NCI-H1105 treated with DMSO at 0.1 percent for 48 hours (cell line): ENCODE data around the gene ZBED1.
"Not testable (repeated sequence)": the region's sequence is repeated elsewhere in the genome, so short reads cannot be mapped to it uniquely, and the experiment has no call there.

Experiments used
- DNase-seq: peaks from one replicate; lab custom pipeline; 2025; lab: John Stamatoyannopoulos, UW

Gene ZBED1

DNA sequence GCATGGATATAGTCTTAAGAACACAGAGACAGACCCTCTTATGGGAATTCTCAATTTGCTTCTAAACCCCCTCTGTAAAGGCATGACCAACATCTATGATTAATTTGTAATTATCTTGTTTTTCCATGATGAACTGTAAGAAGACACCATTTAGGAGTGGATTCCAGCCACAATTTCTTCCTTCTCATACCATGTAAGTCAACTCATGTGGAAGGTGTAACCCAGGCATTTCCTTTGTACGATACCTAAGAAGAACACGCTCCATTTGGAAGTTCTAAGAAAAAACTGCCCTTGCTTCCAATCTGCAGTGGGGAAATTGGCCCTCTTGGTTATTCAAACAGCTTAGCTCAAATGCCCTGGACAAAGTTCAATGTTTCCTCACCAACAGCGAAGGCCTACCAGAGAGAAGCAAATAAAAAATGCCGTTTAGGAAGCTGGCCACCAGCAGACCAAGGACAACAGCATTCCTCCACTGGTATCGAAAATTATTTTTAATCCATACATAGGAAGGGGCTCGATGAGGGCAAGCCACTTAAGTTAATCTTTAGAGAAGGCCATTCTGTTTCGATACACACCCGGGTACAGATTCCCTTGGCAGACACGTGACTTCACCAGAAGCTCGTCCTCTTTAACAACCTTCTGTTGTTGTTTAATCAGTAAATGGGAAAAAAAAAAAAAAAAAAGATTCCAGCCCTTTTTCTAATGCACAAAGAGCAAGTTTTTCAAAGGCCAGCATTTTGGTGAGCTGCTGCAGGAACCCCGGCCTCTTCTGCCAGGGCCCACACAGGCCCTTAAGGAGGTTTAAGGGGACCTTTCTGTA, 2.6 kb downstream of the ZBED1 start:
- no peak for DNase-seq

DNA sequence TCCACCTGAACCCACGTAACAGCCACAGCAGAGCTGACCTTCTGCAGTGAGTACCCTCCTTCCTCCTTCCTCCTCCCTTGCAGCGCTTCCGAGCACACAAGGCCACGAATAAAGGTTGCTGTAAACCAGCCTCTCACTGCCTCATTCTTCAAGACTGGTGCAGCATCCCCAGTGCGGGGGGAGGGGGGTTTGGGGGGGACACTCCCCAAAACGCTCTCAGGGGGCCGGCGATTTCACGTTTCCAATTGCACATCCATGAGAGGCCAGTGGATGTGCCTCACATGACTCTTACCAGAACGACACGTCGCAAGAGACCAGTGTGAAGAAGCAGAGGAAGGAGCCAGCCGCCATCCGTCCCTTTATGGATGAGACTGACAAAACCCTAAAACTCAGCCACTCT, 5.2 kb downstream of the ZBED1 start:
- DNase-seq, result no peak

DNA sequence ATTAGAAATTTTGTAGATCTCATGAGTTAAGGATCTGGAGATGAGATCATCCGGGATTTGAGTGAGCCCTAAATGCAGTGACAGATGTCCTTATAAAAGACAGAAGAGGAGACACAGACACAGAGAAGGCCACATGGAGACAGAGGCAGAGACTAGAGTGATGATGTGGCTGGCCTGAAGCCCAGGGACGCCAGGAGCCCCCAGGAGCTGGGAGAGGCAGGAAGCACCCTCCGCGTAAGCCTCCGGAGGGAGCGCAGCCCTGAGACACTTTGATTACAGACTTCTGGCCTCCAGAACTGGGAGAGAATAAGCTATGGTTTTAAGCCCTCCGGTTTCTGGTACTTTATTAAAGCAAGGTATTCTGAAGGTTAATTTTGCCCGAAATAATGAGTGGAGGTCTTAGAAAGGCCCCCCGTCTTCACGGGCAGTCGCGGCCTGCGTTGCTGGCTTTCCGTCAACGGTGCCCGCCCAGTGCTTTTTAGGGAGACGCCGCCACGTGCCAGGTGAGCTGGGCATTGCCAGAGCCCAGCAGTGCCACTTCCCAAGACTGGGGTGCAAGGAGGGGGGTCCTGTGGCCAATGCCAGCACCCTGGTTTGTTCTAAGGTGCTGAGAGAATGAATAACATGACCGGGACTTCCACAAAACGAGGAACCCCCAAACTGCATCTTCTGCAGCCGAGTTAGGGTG, 8.1 kb downstream of the ZBED1 start:
- DNase-seq, result no peak

DNA sequence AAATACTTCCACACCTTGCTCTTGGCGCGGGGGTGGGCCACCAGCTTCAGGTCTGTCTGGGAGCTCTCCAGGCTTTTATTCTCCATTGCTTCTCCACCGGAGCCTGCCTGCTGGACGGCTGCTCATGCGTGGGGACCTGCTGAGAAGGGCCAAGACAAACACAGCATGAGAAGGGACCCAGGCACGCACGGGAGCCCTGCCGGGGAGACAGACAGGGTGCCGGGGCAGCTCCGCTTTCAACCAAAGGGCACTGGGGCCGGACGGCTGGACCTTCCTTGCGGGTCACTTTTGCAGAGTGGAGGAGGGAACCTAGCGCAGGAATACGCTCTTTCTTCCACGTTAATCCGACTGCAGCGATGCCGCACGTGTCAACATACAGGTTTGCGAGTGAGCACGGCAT, 10.1 kb downstream of the ZBED1 start:
- no peak for DNase-seq

DNA sequence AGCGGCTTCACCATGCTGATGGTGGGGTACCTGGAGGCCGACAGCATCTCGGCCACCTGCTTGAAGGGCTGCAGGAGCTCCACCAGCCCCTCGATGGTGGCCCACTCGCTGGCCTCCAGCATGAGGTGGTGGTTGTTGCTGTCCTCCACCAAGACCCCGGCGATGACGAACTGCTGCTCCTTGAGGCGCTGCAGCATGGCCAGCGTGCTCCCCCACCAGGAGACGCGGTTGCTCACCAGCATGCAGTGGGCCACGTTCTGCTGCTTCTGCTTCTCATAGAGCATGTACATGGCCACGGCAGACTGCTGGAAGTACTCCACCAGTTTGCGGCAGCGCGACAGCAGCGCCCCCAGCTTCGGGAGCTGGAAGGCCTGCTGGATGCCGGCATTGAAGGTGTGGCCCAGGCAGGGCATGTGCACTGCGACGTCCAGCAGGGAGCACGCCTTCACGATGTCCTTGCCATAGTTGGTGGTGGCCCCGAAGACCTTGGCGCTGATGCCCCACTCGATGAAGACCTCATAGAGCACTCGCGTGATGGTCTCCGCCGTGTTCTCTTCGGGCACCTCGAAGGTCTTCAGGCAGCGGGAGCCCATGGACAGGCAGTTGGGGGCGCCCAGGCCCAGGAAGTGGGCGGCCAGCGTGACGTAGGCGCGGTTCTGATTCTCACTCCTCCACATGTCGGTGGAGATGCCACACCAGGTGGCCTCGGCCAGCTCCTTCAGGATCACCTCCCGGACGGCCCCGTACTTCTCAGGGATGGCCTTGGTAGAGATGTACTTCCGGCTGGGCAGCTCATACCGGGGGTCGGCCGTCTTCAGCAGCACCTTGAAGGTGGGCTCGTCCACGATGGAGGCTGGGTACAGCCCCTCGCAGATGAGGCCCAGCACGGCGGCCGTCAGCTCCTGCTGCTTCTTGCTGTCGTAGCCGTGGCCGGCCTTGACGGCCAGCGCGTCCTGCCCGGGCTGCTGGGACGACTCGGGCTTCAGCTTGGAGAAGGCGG, 11.0 kb downstream of the ZBED1 start:
- DNase-seq, result no peak

DNA sequence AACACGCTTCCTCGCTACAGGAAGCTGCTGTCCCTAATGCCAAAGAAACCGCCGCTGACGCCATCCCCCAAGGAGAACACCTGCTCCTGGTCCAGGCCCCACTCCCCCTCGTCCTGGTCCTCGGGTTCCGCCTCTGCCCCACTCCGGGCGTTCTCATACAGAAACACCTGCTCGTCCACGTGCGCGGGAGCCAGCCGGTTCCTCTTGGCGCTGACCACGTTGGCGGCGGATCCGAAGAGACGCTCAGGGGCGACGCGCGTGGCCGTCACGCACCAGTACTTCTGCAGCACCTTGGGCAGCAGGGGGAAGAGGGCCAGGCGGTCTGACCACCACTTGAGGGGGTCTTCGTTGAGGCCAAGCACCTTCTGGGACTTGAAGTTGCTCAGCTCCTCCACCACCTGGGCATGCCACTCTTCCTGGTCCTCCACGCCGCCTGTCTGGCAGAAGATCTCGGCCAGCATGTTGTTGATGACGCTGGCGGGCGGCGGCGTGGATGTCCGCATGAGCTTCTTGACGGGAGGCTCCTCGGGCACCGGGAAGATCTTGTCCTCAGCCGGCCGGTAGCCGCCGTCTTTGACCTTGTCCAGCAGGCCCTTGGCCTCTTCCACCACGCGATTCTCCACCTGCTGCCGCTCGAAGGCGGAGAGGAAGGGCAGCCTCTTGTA, 12.0 kb downstream of the ZBED1 start:
- no peak for DNase-seq

DNA sequence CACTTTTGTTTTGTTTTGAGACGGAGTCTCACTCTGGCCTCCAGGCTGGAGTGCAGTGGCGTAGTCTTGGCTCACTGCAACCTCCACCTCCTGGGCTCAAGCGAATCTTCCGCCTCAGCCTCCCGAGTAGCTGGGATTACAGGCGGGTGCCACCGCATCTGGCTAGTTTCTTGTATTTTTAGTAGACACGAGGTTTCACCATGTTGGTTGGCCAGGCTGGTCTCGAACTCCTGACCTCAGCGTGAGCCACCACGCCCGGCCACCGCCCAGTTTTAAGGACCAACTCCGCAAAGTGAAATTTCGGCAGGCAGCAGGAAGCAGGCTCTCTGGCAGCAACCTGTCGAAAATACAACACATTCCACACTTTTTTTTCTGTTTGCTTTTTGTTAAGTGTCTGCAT, 13.4 kb downstream of the ZBED1 start:
- no peak for DNase-seq

DNA sequence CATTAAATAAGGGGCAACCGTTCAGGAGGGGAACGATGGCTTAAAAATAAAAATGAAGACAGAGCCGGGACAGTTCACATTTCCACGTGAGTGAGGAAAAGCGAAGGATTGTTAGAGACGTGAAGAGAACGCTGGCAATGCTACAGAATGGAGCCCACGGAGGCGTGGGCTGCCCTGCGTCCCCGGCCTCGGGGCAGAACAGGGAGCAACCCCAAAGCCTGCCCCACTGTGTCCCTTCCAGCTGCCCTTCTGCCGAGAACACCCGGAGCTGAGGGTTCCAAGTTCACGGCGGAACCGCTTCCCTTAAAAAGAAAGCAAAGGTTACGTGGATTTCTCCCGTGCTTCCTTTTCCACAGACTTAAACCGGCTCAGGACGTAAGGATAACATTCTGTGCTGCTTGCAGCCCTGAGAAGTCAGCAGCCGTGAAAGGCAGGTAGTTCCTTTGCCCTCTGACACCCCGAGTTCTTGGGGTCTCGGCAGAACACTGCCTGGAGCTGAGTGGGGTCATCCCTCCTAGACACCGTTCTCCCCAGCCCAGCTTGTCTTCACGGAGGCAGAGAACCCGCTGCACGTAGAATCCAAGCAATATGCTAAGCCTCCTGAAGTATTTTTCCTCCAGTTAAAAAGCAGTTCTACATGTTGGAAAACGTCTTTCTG, 14.2 kb downstream of the ZBED1 start:
- DNase-seq, result no peak

DNA sequence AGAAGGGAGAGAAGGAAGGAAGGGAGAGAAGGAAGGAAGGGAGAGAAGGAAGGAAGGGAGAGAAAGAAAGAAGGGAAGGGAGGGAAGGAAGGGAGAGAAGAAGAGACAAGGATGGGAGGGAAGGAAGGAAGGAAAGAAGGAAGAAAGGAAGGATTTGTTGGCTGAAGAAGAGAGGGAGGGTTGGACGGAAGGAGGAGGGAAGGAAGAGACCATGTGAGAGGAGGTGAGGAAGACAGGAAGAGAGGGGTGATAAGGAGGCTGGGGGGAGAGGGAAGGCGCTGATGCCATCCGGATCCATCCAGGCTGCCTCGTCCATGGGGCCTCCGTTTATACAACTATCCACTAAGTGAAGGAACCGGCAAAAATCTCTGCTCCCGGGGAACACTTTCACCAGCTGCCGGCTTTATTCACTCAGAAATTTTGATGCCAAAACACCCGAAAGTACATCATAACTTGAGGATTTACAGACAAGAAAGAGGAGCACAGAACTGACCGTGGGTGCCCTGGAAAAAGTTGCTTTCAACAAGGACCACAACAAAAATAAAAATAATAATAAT, 14.9 kb downstream of the ZBED1 start:
- no peak for DNase-seq

DNA sequence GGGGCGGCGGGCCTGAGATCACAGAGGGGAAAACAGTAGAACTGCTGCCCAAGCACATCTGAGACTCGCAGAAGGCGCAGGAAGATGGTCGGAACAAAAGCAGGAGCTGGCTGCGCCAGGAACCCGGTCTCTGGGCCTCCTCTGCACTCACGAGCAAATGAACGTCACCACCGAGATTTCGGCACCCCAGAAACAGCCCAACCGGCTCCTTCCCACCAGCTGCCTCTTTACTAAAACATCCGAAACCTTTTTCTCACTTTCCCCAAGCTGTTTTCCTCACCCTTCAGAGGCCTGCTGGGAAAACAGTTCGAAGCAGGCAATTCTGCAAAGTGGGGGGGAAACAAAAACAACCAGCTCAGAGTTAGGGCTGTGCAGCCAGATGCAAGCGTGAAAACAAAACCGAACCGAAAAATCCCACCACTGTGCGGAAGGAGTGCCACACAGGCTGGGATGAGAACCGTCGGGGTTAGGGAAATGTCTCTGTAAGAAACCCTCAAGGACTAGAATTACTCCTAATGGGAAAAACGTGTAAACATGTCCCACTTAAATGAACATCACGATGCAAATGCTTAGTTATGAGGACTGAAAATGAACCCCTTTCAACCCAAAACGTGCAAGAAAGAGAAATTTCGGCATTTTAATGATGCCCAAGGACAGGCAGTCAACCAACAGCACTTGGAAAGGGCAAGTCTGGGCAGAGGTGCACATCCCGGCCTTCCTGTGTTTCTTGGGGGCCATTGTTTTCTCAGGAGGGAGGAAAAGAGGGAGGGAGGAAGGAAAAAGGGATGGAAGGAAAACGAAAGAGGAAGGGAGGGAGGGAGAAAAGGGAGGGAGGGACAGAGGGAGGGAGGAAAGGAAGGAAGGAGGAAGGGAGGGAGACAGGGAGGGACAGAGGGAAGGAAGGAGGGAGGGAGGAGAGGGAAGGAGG, 15.8 kb downstream of the ZBED1 start:
- no peak for DNase-seq

DNA sequence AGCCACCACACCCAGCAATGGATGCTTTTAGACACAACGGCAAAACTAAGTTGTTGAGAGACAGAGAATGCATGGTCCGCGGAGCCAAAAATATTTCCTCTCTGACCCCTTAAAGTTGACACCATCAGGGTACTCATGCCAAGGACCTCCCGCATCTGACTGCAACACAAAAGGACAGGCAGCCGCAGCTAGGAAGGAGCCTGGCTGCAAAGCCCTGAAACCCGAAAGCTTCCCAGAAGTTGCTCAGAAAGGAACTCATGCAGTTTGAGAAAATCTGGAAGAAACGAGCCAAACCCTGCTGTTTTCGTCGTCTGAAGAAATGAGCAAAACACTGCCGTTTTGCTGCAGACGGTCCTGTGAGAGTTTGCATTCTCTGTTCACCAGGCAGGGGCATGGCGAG, 16.5 kb downstream of the ZBED1 start:
- DNase-seq, result no peak

DNA sequence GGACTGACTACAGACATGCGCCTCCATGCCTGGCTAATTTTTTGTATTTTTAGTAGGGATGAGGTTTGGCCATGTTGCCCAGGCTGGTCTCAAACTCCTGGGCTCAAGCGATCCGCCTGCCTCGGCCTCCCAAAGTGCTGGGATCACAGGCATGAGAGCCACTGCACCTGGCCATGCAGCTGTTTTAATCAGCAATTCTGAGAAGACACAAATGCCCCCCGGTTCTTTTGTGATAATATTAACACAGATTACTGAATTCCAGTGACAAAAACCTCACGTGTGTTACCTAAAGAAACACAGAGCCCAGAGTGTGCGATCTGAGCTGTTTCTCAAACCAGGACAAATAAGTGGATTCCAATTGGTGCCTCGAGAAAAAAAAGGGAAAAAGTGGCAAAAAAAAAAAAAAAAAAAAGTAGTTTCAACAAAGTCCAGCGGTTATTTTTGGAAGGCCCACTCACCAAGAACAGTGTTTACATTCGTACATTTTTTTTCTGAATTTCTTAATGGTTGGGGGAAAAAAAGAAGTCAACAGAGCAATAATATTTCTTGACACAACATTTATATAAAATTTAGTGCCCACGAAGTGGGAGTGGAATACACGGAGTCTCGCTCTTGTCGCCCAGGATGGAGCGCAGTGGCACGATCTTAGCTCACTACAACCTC, 17.2 kb downstream of the ZBED1 start:
- no peak for DNase-seq

DNA sequence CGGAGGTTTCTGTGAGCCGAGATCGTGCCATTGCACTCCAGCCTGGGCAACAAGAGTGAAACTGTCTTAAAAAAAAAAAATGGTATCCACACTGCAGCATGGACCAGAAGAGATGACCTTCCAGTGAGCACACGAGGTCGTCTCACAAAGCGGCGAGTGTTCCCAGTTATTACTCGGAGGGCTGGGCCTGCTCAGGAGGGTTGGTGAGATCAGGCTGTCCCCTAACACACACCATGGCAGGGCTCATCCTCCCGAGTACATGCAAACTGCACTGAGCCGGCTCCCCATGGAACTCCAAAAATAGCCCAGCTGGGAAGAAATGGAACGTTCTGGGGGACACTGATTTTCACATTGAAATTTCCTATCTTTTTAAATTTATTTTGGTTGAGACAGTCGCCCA, 19.2 kb downstream of the ZBED1 start:
- not testable (repeated sequence) for DNase-seq

DNA sequence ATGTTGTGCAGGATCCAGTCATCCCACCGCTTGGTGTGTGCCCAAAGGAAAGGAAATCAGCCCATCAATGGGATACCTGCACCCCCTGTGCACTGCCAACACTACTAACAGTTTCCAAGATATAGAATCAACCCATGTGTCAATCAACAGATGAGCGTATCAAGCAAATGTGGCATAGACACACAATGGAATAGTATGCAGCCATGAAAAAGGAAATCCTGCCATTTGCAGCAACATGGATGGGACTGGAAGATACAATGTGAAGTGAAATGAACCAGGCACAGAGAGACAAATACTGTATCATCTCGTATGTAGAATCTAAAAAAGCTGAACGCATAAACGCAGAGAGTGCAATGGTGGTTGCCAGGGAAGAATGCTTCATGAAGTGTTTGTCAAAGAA, 20.8 kb downstream of the ZBED1 start:
- not testable (repeated sequence) for DNase-seq

DNA sequence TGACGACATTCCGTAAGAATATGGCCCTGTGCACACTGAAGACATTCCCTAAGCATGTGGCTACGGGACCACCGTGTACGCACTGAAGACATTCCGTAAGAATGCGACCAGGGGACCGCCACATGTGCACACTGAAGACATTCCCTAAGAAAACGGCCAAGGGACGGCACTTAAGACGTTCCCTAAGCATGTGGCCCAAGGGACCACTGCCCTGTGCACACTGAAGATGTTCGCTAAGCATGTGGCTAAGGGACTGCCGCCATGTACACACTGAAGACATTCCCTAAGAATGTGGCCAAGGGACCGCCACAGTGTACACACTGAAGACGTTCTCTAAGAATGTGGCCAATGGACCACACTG, 21.4 kb downstream of the ZBED1 start:
- DNase-seq, result no peak

DNA sequence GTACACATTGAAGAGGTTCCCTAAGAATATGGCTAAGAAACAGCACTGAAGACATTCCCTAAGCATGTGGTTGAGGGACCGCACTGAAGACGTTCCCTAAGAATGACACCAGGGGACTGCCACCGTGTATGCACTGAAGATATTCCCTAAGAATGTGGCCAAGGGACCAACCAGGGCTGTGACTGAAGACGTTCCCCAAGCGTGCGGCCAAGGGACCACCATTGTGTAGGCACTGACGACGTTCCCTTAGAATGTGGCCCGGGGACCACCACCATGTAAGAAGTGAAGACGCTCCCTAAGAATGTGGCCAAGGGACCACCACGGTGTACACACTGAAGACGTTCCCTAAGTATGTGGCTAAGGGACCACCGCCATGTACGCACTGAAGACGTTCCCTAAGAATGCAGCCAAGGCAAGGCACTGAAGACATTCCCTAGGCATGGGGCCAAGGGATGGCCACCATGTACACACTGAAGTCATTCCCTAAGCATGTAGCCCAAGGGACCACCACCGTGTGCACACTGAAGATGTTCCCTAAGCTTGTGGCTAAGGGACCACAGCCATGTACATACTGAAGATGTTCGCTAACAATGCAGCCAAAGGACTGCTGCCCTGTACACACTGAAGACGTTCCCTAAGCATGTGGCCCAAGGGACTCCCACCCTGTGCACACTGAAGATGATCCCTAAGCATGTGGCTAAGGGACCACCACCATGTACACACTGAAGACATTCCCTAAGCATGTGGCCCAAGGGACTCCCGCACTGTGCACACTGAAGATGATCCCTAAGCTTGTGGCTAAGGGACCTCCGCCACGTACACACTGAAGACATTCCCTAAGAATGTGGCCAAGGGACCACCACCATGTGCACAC, 22.0 kb downstream of the ZBED1 start:
- DNase-seq, result no peak

DNA sequence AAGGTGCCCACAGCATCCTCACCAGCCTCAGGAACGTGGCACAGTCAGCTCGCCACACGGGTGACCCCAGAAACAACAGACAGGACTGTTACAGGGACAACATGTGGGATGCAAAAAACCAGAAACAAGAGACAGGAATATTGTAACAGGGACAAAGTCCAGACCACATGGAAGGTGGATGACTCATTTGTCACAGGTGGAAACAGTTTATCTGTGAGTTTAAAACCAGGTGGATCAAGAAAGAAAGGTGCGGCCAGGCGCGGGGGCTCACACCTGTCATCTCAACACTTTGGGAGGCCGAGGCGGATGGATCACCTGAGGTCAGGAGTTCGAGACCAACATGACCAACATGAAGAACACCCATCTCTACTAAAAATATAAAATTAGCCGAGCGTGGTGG, 23.5 kb downstream of the ZBED1 start:
- DNase-seq, result not testable (repeated sequence)

DNA sequence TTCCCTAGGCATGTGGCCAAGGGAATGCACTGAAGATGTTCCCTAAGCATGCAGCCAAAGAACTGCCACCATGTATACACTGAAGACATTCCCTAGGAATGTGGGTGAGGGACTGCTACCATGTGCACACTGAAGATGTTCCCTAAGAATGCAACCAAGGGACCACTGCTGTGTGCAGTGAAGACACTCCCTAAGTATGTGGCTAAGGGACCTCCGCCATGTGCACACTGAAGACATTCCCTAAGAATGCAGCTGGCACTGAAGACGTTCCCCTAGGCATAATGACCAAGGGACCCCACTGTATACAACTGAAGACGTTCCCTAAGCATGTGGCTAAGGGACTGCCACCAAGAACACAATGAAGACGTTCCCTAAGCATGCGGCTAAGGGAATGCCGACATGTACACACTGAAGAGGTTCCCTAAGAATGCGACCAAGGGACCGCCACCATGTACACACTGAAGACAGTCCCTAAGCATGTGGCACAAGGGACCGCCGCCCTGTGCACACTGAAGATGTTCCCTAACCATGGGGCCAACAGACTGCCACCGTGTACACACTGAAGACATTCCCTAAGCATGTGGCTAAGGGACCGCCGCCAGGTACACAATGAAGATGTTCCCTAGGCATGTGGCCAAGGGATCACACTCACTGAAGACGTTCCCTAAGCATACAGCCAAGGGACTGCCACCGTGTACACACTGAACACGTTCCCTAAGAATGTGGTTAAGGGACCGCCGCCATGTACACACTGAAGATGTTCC, 25.6 kb downstream of the ZBED1 start:
- no peak for DNase-seq
